Stimulated activated CD4-positive, alpha-beta T cell treated with anti-CD3 and anti-CD28 coated beads, Interleukin-4, amount 100 ng/mL, for 24 hours (primary cell): ENCODE data around the gene REXO1.

Experiments used
- DNase-seq: peaks from one replicate; pipeline ENCODE4 v3.0.0-alpha.2; 2020

Gene REXO1

DNA sequence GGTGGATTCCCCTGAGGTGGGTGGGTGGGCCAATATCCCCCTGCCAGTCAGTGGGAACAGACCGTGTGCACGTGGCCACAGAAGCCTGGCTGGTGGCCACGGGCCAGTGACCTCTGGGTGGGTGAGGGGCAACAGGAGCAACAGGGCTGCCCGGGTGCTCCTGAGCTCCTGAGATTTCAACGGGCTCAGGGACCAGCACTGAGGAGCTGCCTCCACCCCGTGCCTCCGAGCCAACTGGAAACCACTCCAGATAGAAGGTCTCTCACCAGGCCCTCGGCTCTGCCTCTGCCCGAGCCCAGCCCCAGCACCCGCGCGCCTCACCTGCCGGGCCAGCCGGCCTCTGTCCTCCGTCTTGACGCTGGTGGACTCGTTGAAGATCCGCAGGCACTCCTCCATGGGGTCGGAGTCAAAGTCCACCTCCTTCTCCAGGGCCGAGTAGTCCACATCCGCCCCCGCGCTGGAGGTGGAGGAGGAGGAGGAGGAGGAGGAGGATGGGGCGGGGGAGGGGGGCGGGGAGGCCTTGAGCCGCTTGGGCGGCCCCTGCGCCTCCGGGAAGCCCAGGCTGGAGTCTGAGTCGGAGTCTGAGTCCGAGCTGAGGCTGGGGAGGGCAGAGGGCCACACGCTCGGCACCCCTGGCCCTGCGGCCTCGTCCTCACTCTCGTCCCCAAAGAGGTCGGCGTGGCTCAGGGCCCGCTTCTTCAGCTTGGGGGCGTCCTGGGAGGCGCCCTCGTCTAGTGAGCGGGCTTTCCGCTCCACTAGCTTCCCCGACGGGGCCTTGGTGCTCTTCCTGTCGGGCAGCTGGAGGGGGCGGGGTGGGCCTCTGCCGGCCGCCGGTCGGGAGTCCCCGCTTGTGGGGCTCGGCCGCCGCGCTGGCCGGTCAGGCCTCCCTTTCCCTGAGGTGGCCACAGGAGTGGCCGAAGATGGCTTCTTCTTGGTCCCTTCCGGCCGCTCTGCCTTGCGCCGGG lies 21.4 kb downstream of the REXO1 start:
- DNase-seq = no peak

DNA sequence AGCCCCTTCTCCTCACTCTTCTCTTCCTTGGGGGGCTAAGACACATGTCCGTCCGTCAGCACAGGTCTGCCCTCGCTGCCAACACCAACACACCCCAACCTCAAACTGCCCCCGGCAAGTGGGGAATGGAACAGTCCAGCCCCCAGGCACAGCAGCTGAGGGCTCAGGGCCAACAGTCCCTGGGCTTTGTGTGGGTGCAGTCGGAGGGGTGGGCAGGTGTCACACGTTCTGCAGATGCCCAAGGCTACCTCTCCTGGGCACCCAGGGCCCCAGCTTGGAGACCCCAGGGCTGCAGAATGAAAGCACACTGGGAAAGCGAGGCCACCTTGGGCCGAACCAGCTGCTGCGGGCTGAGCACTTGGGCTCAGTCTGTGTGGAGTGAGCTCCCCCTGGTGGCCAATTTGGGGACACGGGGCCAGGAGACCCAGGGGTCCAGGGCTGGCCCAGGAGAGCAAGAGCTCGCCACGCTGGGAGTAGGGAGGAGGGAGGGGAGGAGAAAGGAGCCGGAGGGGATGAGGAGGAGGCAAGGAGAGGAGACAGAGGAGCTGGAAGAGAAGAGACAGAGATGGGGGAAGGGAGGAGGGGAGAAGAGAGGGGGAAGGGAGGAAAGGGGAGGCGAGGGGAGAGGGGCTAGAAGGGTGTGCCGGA lies 22.2 kb downstream of the REXO1 start:
- peak; percentile 80 for DNase-seq

DNA sequence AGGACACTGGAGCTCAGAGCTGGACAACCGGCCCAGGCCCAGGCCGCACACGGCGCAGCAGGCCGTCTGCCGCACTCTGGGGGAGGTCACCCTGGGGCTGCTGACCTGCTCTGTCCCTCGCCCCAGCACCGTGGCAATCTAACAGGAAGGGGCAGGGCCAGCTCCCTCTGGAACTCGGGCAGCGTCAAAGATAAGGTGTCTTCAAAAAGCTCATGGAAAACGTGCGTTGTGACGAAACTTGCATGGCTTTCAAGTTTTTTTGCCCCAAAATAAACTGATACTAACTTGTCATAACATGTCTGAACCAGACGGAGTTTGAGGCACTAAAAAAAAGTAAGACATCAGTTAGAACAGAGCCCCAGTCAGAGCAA lies 24.0 kb downstream of the REXO1 start:
- no peak for DNase-seq

DNA sequence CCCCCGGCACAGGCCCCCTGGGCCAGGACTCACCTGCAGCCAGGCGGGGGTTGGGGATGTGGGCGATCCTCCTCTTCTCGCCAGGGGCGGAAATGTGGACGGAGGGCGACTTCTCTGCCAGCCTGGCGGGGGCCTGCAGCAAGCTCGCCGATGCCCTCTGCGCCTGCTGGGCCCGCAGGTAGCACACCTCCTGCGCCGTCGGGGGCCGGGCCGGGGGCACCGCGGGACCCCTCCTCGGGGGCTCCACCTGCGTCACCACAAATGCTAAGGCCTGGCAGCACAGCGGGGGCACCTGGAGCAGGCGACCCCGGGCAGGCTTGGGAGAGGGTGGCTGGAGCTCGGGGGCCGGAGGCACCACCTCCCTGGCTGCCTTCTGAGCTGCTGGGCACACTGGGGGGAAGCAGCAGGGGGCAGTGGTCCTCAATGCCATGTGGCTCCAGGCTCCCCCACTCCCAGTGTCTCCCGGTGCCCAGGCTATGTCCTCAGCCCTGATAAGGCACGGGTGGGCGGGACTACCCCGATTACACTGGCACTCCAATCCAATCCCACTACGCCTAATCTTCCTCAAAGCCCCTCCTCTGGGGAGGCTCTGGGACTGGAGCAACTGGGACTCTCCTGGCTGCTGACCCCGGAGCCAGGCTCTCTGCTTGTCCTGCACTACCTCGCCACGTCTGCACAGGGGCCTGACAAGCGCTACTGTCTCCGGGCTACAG lies 24.6 kb downstream of the REXO1 start:
- no peak for DNase-seq

- DNase-seq = no peak
These were observed 25.3 kb downstream of the REXO1 start for GRCh38 chr19:1823020-1823419.

GRCh38 chr19:1822210-1822609 lies 26.1 kb downstream of the REXO1 start:
- DNase-seq = no peak

- no peak for DNase-seq
These were observed 28.7 kb downstream of the REXO1 start for GRCh38 chr19:1819341-1820255.

DNA sequence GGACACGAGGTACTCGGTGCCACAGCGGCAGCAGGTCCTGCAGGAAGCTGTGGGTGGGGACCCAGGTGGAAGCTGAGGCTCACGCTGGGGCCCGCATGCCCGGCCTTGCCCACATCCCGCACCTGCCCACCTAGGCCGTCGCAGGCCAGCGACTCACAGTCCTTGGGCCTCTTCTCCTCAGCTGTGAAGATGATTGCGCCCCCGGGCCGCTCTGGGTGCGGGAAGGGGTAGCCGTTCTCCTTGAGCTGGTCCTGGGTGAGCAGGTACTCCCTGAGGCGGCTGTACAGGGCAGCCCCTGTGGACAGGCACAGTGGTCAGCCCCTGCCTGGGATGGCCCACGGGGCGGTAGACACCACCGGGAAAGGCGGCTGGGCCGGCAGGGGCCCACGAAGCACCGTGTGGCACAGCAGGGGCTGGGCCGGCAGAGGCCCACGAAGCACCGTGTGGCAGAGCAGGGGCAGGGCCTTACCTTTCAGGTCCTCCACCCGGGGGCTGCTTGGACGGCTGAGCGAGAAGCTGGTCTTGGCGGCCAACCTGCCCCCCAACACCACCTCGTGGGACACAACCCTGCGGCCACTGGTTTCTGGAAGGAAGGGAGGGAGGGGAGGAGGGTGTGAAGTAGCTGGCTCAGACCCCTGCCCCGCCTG lies 29.6 kb downstream of the REXO1 start:
- no peak for DNase-seq

DNA sequence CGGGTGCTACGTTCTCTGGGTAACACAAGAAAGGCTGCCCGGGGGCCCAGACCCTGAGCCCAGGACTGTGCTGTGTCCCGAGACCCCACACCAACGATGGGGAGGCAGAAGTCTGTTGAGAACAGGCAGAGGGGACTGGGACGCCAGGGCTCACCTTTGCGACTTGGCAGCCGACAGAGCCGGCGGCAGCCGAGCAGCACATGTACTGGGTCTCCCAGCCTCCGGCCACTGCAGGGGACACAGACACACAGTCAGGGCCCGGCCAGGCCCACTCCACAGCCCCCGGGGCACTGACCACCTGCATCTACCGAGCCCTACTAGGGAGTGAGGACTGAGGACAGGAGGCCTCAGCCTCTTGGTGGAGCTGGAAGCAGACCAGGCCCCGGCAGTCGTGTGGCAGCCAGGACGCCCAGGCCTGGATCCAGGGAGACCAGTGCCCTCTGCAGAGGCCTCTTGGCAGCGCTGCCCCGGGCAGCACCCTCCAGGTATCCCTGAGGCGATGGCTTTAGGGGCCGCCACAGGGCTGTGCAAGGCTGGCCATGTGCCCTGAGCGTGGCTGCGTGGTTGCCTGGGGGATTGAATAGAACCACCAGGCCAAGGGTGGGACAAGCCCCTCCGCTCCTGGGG lies 30.6 kb downstream of the REXO1 start:
- DNase-seq = no peak

DNA sequence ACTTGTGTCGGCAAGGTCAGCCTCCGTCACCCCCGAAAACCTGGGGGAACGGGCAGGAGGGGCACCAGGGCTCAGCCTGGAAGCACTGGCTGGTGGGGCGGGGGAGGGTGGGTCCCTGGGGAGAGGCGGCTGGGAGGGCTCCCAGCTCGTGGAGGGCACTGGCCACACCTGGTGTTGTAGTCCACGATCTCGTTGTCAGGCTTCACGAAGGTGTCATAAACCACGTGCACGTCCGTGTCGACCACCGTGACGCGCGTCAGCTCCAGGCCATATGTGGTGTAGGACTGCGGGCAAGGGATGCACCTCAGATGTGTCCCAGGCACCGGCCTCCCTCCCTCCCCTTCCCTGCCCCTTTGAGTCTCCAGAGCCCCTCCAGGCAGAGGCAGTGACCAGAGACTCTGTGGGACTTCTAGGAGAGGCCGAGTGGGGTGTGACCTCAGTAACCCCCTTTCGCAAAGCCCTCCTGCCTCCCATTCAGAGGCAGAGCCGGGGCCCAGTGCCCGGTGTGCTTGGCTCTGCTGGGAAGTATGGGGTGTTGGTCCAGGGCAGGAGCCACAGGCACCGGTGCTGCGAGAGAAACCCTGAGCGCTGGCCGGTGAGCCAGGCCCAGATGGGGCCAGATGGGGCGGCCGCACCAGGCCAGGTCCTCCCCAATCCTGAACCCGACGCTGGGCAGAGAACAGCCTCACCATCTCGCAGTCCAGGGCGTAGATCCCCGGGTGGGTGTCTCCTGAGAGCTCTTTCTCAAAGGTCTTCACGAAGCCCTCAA lies 31.6 kb downstream of the REXO1 start:
- DNase-seq = no peak

DNA sequence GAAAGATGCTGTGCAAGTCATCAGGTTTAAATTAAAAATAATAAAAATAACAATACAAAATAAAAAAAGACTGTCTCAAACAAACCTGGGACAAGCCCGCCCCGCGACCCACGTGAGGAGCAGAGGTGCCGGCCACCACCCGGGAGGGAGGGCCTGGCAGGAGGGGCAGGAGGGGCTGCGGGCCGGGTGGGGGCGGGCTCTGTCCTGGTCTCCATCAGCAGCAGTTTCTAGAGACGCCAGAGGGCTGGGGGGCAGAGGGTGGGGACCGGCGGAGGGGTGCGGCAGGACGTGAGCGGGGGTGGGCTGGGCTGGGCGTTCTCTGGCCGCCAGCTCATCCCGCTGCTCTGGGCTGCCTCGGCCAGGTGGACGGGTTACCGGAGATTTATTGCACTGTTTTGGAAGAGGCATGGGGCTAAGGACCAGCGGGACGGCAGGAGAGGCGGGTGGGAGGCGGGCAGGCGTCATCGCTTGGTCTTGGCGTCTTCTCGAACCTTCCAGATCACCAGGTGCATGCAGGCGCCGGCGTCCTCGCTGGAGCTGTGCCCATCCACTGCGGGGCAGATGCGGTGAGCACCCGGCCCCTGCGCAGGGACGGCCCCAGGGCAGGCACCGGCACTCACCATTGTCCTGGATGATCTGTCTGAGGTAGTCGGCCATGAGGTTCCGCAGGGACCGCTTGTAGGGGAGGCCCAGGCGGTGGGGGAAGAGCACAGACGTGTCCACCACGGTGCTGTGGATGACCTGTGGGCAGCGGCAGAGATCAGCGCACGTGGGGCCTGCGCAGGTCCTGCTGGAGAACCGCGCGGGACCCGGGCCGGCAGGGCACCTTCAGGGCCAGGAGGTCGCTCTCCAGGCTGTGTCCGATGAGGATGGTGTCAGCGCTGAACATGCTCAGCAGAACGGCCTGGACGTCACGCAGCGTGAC lies 32.4 kb downstream of the REXO1 start:
- no peak for DNase-seq

GRCh38 chr19:1814833-1815604 lies 33.3 kb downstream of the REXO1 start:
- DNase-seq = no peak

DNA sequence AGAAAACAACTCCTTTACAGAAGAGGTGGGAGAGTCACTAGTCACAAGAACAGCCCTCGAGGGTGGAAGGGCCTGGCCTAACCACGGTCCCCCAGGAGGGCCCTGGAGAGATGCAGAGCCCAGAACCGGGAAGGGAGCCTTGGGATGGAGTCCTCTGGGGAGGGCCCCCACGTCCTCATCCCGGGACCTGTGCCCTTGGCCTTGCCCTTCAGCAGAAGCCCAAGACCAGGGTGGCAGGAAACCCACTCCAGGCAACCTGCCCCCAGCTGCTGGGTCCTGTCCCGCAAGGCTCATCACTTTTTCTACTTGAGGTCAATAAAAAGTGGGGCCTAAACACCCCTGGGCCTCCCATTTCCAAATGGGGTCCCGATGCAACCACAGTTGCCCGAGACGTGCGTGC lies 33.9 kb downstream of the REXO1 start:
- no peak for DNase-seq

DNA sequence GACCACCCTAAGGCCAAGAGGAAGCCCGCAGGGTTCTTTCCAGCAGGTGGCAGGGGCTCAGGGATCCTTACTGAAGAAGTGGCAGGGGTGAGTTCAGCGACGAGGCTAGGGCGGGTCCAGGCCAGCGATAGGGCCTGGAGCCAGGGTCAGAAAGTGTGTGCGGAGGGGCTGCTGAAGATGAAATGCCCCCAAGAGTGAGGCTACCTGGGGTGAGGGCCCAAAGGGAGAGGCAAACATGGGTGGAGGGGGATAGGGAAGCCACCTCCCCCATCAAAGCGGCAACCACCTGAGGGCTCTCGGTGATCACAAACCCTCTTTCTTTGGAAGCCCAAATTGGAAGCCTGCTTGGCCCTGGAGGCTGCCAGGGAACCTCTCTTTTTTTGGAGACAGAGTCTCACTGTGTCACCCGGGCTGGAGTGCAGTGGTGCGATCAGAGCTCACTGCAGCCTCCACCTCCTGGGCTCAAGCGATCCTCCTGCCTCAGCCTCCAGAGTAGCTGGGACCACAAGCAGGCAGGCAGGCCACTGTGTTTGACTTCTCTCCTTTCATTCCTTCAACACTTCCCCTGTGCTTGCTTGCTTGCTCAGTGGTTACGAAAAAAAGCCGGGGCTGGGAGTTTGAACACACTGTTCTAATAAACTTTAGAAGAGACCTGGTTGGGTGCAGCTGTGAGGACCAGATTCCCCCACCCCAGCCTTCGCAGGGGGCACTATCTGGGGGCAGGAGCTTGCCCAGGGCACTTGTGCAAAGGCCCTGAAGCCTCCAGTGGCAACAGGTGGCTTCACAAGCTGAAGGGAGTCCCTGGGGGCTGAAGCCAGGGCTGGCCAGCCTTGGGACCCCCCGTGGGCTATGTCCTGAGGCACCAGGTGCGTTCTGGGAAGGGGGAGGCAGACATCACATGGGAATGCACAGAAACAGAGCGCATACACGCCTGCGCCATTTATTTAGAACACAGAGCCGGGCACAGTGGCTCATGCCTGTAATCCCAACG lies 34.8 kb downstream of the REXO1 start:
- DNase-seq = no peak

DNA sequence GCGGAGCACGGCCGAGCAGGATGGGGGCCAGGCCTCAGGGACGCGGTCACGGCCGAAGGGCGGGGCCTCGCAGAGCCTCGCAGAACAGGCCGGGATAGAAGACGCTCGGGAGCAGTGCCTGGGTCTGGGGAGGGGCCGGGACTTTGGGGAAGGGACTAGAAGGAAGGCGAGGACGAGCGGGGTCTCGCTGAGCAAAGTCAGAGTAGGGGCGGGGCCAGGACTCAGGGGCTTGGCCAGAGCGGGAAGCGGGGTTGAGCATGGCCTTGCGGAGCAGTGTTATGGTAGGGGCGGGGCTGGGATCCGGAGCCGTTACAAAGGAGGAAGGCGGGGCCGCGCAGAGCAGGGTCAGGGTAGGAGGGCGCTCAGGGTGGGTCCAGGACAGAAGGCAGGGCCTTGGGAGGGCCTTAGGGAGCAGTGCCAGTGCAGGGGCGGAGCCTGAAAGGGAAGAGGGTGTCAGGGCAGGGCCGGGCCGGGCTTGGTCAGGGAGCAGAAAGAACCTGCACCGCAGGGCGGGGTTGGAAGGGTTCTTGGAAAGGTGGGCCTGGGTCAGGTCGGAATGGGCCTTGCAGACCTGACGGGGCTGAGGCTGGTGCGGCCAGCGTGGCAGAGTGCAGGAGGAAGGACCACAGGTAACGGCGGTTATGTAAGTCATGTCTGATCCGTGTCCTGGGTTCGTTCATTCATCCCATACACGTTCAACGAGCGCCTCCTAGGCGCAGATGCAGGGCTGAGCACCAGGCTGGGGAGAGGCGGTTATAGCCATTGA lies 35.7 kb downstream of the REXO1 start:
- DNase-seq = peak; percentile 82

GRCh38 chr19:1811942-1812425 lies 36.3 kb downstream of the REXO1 start, which contains the start of gene ATP8B3:
TSS of gene ATP8B3 (minus strand) at chr19:1812276. CDS start at chr19:1811736, 540 bp downstream.
- DNase-seq = no peak
